HG03064 (cell line): ENCODE measurements around the gene BICDL1.
A peak's percentile ranks its signal among the peaks of the same experiment; 100 is the strongest.

Source experiments
- ATAC-seq: cut with Tn5 transposase; IDR thresholded peaks from one replicate; pipeline ENCODE4 v1.9.1; 2021; ENCODE audit warnings: low read depth; ENCODE audit not compliant: unreplicated experiment

BICDL1 gene

DNA sequence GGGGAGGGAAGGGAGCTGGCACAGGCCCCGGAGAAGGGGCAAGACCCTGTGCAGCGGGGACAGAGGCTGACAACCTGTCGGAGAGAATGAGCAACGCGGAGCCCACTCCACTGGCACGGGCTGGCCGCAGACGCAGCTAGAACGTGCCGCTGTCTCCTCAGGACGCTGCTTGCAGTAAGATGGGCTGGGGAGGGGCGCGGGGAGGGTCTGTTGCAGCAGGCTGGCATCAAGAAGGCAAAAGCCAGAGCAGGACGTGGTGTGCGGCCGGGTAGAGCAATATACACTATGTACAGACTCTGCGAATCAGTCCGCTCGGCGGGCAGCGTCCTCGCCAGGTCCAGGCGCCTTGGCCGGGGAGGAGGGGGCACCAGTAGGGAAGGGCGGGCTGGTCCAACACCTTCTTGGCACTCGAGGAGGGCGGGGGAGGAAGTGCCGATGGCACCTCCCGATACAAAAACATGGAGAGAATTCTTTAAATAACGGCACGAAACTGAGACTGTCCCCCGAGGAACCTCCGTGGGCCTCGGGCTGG, 107.7 kb downstream of the BICDL1 start:
- ATAC-seq: no peak

DNA sequence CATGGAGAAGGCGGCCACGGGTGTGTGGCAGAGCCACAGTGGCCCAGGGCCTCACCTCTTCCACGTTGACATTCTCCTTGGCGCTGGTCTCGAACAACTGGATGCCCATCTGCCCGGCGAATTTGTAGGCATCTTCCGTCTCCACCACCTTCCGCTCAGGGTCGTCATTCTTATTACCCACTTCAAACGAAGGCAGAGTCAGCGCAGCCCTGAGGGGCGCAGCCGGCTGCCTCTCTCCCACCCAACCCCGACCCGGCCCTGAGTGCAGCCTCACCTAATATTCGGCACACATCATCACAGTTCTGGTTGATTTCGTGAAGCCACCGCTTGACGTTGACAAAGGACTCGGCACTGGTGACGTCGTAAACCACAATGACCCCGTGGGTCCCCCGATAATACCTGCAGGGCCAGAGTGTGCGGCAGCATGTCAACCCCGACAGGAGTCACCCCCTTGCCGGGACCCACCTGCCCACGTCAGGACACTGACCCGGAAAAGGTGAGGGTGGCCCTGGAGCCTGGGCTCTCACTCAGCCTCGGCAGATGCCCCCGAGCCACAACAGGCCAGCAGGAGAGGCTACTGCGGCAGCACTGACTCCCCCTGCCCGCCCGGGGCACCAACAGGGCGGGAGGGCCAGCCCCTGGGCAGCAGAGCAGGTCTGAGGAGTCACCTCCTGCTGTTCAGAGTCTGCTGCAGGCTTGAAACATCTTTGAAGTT, 109.9 kb downstream of the BICDL1 start:
- no peak for ATAC-seq

DNA sequence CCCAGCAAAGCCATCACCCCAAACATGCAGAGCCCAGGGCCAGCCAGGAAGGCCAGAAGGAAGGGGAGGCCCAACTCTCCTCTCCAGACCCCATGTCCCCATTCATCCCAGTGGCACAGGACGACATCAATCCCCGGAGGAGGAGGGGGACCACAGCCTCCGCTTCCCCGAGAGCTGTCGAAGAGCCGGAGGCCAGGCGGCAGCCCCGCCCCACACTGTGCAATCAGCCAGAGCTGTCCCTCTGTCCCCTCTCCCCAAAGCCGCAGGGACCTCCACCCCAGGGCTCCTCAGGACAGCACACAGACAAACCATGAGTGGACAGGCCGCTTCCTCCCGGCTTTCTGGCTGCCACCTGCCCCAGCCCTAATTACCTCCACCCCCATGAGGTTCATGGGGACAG, 110.7 kb downstream of the BICDL1 start:
- ATAC-seq: no peak

DNA sequence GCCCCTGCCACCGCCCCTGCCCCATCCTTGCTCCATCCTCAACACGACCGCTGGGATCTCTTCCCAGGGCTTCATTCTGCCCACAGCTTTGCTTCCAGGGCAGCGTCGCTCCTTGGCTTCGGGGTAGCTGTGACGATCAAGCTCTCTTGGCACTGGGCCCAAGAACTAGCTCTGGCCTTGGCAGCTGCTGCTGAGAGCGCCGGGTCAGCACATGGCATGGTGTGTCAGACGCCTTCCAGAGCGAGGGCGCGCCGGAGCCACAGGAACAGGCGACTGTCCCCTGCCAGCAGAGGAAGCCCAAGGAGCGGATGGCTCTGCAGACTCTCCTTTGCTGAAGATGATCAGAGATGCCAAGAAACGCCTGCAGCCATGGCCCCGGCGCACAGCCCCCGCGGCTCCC, 111.6 kb downstream of the BICDL1 start:
- ATAC-seq: no peak

DNA sequence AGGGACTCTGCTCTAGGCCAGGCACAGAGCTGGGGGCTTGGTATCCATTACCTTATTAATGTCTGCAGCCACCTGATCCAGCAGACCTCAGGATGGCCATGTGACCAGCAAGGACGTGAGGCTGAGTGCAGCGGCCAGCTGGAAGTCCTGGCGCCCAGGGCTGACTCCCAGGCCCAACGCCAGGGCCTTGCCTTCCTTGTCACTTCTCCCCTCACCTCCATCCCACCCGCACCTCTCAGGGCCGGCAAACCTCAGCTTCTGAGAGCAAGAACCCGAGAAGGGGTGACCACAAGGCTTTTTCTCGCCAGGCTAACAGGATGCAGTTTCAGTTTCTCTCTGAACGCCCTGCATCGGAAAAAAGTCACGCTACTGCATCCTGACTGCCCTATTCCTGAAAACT, 112.1 kb downstream of the BICDL1 start:
- ATAC-seq: no peak

DNA sequence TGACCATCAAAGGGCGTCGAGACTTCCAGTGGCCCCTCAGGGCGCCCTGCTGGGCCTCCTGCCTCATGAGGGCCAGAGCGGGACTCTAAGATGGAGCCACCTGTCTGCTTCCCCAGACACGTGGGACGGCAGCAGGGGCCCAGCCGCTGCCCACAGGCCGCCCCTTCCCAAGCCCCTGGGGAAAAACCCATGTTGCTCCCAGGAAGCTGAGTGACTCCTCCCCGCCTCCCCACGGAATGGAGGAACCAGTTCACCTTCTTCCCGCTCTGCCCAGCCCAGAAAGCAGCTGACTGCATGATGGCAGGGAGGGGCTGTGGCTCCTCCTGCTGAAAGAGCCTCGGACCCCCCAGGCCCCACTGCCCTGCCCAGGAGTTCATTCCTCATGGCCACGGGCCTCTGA, 112.6 kb downstream of the BICDL1 start:
- no peak for ATAC-seq

DNA sequence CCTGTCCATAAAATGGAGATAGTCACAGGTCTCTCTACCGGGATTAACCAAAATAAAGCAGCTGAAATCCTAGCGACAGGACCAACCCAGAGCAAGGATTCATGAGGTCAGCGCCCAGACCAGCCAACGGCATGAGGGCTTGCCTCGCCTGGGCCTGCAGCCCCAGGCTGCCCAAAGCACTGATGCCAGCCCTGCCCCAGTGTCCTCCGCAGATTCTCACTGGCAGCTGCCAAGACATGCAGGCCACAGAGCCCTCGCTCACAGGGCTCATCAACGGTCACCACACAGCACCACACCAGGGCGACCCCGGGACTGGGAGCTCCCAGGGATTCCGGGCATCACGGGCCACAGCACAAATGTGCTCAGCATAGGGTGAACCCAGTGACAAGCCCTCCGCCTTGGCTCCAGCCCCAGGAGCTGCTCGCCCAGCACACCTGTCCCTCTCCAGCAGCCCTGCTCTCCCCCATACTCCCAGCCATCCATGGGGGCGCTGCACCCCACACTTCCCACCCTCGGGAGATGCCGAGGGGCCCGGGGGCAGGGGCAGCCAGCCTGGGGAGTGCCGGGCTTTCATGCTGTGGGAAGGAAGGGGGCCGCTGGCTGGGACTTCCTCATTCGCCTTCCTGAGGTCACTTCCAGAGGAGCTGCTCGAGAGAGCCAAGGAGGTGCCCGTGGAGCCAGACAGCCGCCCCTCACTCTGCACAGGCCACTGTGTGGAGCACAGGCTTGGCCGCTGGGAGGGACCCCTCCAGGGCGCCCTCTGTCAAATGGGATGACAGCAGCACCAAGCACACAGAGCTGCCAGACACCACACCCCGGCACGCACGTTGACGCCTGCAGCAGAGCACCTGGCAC, 113.4 kb downstream of the BICDL1 start:
- ATAC-seq: no peak

DNA sequence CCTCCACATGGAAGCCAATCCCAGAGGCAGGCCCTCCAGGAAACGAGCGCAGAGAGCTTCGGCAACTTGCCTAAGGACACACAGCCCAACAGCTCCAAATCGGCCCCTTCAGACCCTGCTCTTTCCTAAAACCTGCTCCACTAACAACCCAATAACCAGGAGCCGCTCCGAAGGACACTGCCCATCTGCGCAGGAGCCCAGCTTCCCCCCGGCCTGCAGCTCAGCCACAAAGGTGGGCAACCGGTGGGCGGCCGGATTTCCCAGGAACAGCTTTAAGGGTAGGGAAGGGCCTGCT, 114.0 kb downstream of the BICDL1 start:
- no peak for ATAC-seq

DNA sequence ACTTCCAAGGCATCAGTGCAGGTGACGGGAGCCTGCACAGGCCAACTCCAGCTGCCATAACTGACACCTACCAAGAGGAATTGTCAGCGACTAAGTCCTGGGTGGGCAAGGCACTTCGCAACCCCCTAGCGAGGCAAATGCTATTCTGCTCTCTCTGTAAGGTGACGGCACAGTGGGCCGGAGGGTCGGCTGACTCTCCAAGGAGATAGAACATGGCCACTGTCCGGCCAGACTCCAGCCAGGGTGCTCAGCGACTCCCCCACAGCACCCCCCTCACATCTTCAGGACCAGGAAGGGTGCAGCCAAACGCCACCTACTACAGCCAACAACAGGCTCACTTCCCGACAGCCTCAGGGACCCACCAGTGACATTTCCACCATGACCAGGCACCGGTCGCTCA, 114.3 kb downstream of the BICDL1 start:
- ATAC-seq: no peak

DNA sequence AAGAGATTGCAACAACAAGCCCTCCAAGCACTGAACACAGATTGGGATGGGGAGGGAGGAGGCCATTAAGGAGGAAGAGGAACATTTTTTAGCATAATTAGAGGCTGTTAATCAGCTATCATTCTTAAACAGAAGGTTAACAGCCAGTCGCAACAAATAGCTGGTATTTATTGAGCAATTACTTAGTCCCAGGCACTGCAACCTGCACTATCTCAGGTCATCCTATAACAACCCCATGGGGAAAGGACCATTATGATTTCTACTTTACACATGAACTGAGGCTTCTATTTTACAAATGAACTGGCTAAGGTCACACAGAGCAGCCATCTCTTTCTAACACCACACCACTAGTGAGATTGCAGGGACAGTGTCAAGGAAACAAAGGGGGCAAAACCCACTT, 117.1 kb downstream of the BICDL1 start:
- no peak for ATAC-seq

DNA sequence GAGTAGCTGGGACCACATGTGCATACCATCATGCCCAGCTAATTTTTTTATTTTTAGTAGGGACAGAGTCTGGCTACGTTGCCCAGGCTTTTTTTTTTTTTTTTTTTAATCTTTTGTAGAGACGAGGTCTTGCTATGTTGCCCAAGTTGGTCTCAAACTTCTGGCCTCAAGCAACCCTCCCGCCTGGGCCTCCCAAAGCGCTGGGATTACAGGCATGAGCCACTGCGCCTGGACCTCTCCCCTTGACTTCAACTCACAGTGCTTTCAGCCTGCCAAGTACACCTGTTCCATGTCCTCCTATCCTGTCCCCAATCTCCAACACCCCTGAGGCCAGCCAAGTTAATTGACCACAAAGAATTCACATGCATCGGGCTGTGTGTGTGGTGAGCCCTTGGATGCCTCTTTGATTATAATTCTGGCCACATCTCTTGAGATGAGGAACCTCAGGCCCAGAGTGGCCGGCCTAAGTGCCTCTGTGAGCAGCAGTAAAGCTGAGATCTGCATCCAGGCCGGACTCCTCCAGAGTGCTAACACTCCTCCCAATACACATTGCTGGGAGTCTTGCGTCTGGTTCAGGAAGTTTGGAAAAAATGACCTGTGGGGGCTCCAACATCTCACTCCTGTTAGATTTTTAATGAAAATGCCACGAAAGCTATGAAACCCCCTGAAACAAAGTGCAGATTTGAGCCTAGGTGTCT, 120.7 kb downstream of the BICDL1 start:
- no peak for ATAC-seq

DNA sequence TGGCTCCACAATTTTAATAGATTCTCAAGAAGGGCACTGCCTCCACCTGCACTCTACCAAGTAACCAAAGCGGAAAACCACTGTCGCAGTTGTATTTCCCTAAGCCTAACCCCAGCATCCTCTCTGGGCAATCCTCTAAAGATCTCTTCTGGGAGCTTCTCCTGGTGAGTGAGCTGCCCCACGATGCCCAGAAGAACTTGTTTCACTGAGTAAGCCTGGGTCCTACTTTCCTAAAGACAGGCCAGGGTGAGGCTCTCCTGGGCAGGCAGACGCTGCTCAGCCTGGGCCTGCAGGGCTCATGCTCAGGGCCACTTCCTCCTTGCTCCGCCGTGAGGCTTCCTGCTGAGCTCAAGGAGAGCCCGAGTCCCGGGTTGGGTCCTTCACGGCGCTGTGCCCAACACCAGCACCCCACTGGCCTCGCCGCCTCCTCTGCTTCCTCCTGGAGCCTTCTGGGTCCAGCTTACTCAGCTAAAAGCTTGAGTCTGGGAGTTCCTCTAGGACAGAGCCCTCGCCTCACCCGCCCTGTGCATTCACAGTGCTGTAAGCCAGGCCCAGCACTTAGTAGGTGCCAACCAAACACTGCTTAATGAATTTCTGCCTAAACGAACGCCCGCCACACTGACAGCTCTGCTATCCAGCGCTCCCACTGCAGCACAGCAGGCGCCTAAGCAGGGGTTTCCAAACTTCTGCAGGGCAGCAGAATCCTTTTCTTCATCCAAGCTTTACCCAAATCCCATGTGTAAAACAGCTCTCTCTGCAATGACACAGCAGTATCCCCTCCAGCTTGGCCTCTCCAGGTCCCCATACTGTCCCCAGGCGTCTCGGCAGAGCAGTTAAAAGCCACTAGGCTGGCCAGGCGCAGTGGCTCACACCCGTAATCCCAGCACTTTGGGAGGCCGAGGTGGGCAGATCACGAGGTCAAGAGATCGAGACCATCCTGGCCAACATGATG, 121.8 kb downstream of the BICDL1 start:
- ATAC-seq: peak; percentile 60

DNA sequence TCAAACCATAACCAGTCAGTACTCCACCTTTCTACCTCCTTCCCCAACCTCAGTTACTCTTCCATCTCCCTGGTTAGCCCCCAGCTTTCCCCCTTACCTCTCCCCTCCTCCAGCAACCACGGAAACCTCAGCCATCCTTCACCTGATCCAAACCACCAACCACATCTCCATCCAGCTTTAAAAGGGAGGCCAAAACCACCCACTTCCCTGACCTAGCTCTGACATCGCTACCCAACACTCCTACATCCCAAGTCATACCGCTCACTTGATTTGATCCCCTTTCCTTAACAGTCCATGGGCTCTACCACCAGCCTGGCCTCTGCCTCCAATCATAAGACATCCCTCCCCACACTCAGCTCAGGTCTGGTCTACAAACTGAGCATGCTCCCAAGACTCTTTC, 126.0 kb downstream of the BICDL1 start:
- no peak for ATAC-seq

DNA sequence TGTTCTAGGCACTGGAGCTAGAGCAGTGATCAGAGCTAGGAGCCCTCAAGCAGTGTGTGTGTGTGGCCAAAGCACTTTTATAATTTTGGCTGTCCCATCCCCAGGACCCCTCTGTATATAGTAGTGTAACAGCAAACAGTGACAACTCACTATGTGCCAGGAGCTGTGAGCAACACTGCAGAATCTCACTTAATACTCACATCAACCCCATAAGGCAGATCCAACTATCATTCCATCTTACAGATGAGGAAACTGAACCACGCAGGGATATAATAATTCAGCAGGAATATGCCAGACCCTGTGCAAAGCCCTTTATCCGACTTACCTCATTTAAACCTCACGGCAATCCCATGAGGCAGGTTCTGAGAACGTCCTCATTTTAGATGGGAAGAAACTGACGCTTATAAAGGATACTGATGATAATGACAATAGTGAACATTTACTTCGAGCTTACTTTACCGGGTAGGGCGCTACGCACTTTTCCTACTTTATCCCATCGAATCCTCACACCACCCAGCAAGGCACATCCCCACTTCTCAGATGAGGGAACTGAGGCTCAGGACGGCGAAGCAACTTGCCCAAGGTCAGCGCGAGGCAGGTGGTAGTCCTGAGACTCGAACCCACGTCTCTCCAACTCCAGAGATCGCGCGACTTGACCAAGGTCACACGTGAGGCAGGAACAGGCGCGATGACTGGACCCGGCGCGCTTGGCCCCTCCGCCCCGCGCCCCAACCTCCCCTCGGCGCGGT, 126.8 kb downstream of the BICDL1 start:
- ATAC-seq: no peak

DNA sequence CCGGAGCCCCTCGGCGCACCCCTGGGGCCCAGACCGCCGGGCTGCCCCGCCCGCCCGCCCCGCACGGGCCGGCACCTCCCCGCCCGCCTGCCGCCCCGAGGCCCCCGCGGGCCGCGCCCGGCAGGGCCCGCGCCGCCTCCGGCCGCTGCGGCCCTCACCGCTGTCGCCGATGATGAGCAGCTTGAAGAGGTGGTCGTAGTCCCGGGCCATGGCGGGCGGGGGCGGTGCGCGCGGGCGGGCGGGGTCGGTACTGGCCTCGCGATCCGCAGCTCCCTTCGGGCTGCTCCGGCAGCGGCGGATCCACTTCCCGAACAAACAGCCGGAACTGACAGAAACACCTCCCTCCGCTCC, 127.4 kb downstream of the BICDL1 start, which contains the start of gene RAB35:
Gene RAB35, minus strand, starts transcription at position 313 of the 351 bp plus-strand sequence. Its CDS starts 103 bp downstream, at position 210.
- ATAC-seq: peak; percentile 0

DNA sequence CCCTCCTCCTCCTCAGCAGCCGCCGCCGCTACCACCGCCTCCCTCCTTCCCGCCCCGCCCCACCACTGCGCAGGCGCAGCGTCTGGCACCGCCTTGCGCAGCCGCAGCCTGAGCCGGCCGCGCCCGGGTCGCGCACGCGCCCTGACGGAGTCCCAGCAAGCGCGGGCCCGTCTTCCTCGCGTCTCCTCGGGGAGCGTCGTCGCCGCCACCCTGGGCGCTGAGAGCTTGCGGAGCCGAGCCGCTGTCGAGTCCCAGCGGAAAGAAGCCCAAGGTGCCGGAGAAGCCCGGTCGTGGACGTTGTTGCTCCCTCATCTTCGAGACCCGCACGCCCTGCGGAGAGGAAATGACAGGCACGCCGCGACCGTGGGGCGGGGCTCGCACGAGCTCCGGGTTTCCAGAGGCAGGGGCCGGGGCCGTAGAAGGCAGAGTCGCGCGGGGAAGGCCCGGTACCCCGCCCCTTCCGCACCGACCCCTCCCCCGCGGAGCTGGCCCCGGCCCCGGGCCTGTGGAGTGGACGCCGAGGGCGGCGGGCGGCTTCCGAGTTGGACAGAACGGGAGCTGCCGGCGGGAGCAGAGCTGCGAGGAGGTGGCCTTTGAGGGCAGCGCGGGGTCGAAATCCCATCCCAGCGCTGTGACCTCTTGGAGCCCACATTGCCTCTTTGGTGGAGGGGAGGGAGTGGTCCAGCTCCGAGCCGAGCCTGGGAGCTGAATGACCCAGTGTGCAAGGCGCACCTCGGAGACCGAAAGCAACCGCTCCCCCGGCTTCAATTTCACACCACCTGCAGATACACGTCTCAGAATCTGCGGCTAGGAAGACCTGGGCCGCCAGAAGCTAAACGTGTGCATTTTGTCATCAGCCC, 128.0 kb downstream of the BICDL1 start:
- peak; percentile 38 for ATAC-seq

DNA sequence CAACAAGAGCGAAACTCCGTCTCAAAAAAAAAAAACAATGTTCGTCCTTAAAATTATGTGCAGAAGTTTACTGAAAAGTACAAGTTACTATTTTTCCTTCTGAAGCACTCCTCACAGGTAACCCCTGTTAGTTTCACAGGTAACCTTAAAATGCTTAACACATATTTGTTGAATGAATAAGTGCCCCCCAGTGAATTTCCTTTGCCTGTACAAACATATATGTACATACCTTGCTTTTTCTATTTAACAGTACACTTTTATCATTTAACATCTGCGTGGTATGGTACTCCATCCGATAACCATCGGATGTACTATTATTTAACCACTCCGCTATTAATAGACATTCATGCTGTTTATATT, 128.9 kb downstream of the BICDL1 start:
- no peak for ATAC-seq

DNA sequence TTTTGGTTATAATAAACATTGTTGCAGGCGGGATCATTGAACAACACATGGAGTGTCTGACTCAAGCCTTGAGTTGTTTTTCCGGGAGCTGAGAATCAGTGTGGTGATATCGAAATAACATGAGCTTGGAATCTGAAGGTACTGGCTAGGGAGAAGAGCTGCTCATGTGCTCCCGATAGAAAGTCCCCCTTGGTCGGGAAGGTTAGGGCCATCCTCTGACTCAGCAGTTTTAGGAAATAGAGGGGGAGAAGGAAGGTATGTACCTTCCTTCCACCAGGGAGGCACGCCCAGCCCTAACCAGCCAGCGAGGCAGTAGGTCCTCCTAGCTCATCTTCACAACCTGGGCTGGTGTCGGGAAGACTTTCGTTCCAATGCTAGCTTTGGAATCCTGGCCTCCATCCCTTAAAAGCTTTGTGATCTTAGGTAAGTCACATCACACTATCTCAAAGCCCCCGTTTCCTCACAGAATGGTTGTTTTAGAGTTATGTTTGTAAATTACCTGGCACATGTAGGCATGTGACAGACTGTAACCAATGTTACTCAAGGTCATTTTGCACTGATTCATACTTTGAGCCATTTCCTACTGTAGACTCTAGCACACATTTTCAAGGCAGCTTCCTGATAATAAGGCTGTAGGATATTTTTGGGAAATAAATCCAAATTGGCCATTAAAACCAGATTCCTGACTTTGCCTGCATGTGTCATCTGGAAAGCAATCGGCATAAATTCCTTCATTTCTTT, 129.5 kb downstream of the BICDL1 start:
- no peak for ATAC-seq
